GM23338 (cell line): Measurements from ENCODE around the gene CPXM2. TPM values are rescaled to one million over a fixed set of nuclear protein-coding genes. Genes with fewer than 3 reads are reported as not detected.

Experiments used
- ATAC-seq: fragments of 200-7000 bp; cut with Tn5 transposase; 3 replicates; pipeline ENCODE4 v1.9.1; 2020
- DNase-seq: peaks from one replicate; pipeline ENCODE4 v3.0.0-alpha.2; 2015; ENCODE audit warnings: low spot score
- H2AFZ ChIP-seq: fragments of 200-600 bp; sonication (generic); 2 replicates; pipeline ENCODE4 v1.8.0; 2016; ENCODE audit warnings: antibody characterized with exemption, mild to moderate bottlenecking, moderate library complexity
- H3F3A ChIP-seq: fragments of 200-600 bp; sonication (generic); replicated peaks from 2 replicates; pipeline ENCODE4 v1.8.0; 2017; ENCODE audit warnings: antibody characterized with exemption, mixed run types, low read depth
- H3K27ac ChIP-seq: fragments of 200-600 bp; sonication (generic); 2 replicates; pipeline ENCODE4 v1.6.1; 2016; ENCODE audit warnings: low read depth
- H3K27me3 ChIP-seq: fragments of 200-600 bp; sonication (generic); 2 replicates; pipeline ENCODE4 v1.8.0; 2016; ENCODE audit warnings: mild to moderate bottlenecking, mixed run types, moderate library complexity; ENCODE audit not compliant: insufficient read depth
- H3K36me3 ChIP-seq: fragments of 200-600 bp; sonication (generic); 2 replicates; pipeline ENCODE4 v1.8.0; 2016; ENCODE audit warnings: mild to moderate bottlenecking; ENCODE audit not compliant: insufficient read depth
- H3K4me1 ChIP-seq: fragments of 200-600 bp; sonication (generic); 2 replicates; pipeline ENCODE4 v1.8.0; 2016; ENCODE audit warnings: mild to moderate bottlenecking, moderate library complexity; ENCODE audit not compliant: insufficient read depth
- H3K4me2 ChIP-seq: fragments of 200-600 bp; sonication (generic); 2 replicates; pipeline ENCODE4 v1.7.1; 2017; ENCODE audit warnings: mixed run types
- H3K4me3 ChIP-seq: fragments of 200-600 bp; sonication (generic); 2 replicates; pipeline ENCODE4 v1.6.1; 2016; ENCODE audit warnings: mixed run types
- H3K79me2 ChIP-seq: fragments of 200-600 bp; sonication (generic); replicated peaks from 2 replicates; pipeline ENCODE4 v1.8.0; 2017; ENCODE audit warnings: mild to moderate bottlenecking; ENCODE audit not compliant: insufficient read depth
- H3K9me2 ChIP-seq: fragments of 200-600 bp; sonication (generic); 2 replicates; pipeline ENCODE4 v1.8.0; 2017; ENCODE audit not compliant: insufficient read depth
- H4K20me1 ChIP-seq: fragments of 200-600 bp; sonication (generic); replicated peaks from 2 replicates; pipeline ENCODE4 v1.8.0; 2017; ENCODE audit warnings: mild to moderate bottlenecking; ENCODE audit not compliant: insufficient read depth
- H3K27ac Mint-ChIP-seq: 2 replicates; pipeline ENCODE4 v1.8.0; 2020; ENCODE audit warnings: inconsistent platforms, mild to moderate bottlenecking, moderate library complexity, mixed read lengths
- H3K27me3 Mint-ChIP-seq: 3 replicates; pipeline ENCODE4 v1.8.0; 2022; ENCODE audit warnings: low read depth, mild to moderate bottlenecking, moderate library complexity, mixed read lengths, inconsistent platforms; ENCODE audit not compliant: insufficient read depth, poor library complexity
- H3K36me3 Mint-ChIP-seq: 3 replicates; pipeline ENCODE4 v1.8.0; 2021; ENCODE audit warnings: low read depth, mild to moderate bottlenecking, inconsistent platforms, moderate library complexity, mixed read lengths
- H3K4me1 Mint-ChIP-seq: 3 replicates; pipeline ENCODE4 v1.8.0; 2020; ENCODE audit warnings: mild to moderate bottlenecking, inconsistent platforms, mixed read lengths
- H3K4me3 Mint-ChIP-seq: 3 replicates; pipeline ENCODE4 v1.8.0; 2021; ENCODE audit warnings: moderate library complexity, mild to moderate bottlenecking, inconsistent platforms, mixed read lengths
- H3K9me3 Mint-ChIP-seq: 3 replicates; pipeline ENCODE4 v1.8.0; 2020; ENCODE audit warnings: moderate library complexity, mild to moderate bottlenecking, inconsistent platforms, mixed read lengths
- CREB1 ChIP-seq: fragments of 250-450 bp; sonication (Bioruptor Pico); IDR thresholded peaks from 2 replicates; pipeline ENCODE4 v1.5.0; 2020; ENCODE audit warnings: low read depth, mild to moderate bottlenecking, moderate library complexity
- CTCF ChIP-seq, 2 experiments: fragments of 200-600 bp in 1 of 2; sonication (generic) in 1 of 2; conservative IDR thresholded peaks; 2 replicates each; pipeline versions ENCODE4 v1.5.1 to v1.6.1; 2016 to 2017; ENCODE audit warnings: antibody characterized with exemption in 2 of 2, low read depth in 2 of 2, mild to moderate bottlenecking in 2 of 2, moderate library complexity in 1 of 2
- EZH2 ChIP-seq: fragments of 200-600 bp; sonication (generic); IDR thresholded peaks from one replicate; pipeline ENCODE4 v1.8.0; 2017; ENCODE audit warnings: antibody characterized with exemption, mild to moderate bottlenecking, low read depth; ENCODE audit not compliant: unreplicated experiment
- EZH2phosphoT487 ChIP-seq: fragments of 200-600 bp; sonication (generic); IDR thresholded peaks from one replicate; pipeline ENCODE4 v1.8.1; 2018; ENCODE audit warnings: antibody characterized with exemption; ENCODE audit not compliant: unreplicated experiment
- JUNB ChIP-seq: IDR thresholded peaks from one replicate; pipeline ENCODE4 v1.6.1; 2016; ENCODE audit warnings: antibody characterized with exemption; ENCODE audit not compliant: unreplicated experiment
- NANOG ChIP-seq: IDR thresholded peaks from 2 replicates; pipeline ENCODE4 v1.6.1; 2016; ENCODE audit warnings: antibody characterized with exemption, borderline replicate concordance
- POLR2AphosphoS5 ChIP-seq: IDR thresholded peaks from 2 replicates; pipeline ENCODE4 v1.6.1; 2016; ENCODE audit warnings: antibody characterized with exemption, low read depth
- REST ChIP-seq: IDR thresholded peaks from one replicate; pipeline ENCODE4 v1.6.1; 2018; ENCODE audit warnings: antibody characterized with exemption; ENCODE audit not compliant: unreplicated experiment
- STAT1 ChIP-seq: IDR thresholded peaks from one replicate; pipeline ENCODE4 v1.6.1; 2016; ENCODE audit warnings: antibody characterized with exemption; ENCODE audit not compliant: unreplicated experiment
- ZNF114 ChIP-seq: fragments of 250-450 bp; sonication (Bioruptor Pico); IDR thresholded peaks from 2 replicates; pipeline ENCODE4 v1.5.0; 2020; ENCODE audit warnings: mild to moderate bottlenecking, moderate library complexity
- ZNF331 ChIP-seq: fragments of 250-450 bp; sonication (Bioruptor Pico); IDR thresholded peaks from 2 replicates; pipeline ENCODE4 v1.5.0; 2020; ENCODE audit warnings: low read depth, mild to moderate bottlenecking, moderate library complexity
- polyA plus RNA-seq: library from polyadenylated mRNA; unstranded; fragments of >200 nt; fragmentation: Nextera tagmentation; extraction: Ambion mirVana; gene quantifications from 2 replicates; pipeline ENCODE4 v1.2.1, GENCODE V29; 2016
- total RNA-seq: library from RNA; depleted of rRNA; stranded (reverse); fragments of >200 nt; shearing (Covaris generic); gene quantifications from 2 replicates; pipeline ENCODE4 v1.2.3, GENCODE V29; 2014
- TF ChIP-seq, protein P1 (sequence below): fragments of 250-450 bp; sonication (Bioruptor Pico); IDR thresholded peaks from 2 replicates; pipeline ENCODE4 v1.5.0; 2020; ENCODE audit warnings: mild to moderate bottlenecking, moderate library complexity
- TF ChIP-seq, protein P2 (sequence below): IDR thresholded peaks from 2 replicates; pipeline ENCODE4 v1.6.1; 2016; ENCODE audit warnings: antibody characterized with exemption

Gene CPXM2
- total and polyA plus RNA-seq, 2 experiments from 2014 or later: 1.6 to 8.1 TPM

- no peaks in the 10 kb centered on the region for H3K79me2 ChIP-seq
- peaks cover 27% of the 10 kb centered on the region for H3K36me3 Mint-ChIP-seq
- no peak overlapping the region for H3K27ac Mint-ChIP-seq
- H4K20me1 ChIP-seq: no peaks in the 10 kb centered on the region
- TF ChIP-seq EZH2phosphoT487: no peak
- TF ChIP-seq CREB1: no peak
- TF ChIP-seq, protein P1, sequence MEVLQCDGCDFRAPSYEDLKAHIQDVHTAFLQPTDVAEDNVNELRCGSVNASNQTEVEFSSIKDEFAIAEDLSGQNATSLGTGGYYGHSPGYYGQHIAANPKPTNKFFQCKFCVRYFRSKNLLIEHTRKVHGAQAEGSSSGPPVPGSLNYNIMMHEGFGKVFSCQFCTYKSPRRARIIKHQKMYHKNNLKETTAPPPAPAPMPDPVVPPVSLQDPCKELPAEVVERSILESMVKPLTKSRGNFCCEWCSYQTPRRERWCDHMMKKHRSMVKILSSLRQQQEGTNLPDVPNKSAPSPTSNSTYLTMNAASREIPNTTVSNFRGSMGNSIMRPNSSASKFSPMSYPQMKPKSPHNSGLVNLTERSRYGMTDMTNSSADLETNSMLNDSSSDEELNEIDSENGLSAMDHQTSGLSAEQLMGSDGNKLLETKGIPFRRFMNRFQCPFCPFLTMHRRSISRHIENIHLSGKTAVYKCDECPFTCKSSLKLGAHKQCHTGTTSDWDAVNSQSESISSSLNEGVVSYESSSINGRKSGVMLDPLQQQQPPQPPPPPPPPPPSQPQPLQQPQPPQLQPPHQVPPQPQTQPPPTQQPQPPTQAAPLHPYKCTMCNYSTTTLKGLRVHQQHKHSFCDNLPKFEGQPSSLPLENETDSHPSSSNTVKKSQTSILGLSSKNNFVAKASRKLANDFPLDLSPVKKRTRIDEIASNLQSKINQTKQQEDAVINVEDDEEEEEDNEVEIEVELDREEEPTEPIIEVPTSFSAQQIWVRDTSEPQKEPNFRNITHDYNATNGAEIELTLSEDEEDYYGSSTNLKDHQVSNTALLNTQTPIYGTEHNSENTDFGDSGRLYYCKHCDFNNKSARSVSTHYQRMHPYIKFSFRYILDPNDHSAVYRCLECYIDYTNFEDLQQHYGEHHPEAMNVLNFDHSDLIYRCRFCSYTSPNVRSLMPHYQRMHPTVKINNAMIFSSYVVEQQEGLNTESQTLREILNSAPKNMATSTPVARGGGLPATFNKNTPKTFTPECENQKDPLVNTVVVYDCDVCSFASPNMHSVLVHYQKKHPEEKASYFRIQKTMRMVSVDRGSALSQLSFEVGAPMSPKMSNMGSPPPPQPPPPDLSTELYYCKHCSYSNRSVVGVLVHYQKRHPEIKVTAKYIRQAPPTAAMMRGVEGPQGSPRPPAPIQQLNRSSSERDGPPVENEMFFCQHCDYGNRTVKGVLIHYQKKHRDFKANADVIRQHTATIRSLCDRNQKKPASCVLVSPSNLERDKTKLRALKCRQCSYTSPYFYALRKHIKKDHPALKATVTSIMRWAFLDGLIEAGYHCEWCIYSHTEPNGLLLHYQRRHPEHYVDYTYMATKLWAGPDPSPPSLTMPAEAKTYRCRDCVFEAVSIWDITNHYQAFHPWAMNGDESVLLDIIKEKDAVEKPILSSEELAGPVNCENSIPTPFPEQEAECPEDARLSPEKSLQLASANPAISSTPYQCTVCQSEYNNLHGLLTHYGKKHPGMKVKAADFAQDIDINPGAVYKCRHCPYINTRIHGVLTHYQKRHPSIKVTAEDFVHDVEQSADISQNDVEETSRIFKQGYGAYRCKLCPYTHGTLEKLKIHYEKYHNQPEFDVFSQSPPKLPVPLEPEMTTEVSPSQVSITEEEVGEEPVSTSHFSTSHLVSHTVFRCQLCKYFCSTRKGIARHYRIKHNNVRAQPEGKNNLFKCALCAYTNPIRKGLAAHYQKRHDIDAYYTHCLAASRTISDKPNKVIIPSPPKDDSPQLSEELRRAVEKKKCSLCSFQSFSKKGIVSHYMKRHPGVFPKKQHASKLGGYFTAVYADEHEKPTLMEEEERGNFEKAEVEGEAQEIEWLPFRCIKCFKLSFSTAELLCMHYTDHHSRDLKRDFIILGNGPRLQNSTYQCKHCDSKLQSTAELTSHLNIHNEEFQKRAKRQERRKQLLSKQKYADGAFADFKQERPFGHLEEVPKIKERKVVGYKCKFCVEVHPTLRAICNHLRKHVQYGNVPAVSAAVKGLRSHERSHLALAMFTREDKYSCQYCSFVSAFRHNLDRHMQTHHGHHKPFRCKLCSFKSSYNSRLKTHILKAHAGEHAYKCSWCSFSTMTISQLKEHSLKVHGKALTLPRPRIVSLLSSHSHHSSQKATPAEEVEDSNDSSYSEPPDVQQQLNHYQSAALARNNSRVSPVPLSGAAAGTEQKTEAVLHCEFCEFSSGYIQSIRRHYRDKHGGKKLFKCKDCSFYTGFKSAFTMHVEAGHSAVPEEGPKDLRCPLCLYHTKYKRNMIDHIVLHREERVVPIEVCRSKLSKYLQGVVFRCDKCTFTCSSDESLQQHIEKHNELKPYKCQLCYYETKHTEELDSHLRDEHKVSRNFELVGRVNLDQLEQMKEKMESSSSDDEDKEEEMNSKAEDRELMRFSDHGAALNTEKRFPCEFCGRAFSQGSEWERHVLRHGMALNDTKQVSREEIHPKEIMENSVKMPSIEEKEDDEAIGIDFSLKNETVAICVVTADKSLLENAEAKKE: no peak
- TF ChIP-seq ZNF331: no peak
- TF ChIP-seq REST: no peak
- no peak for TF ChIP-seq POLR2AphosphoS5
- TF ChIP-seq NANOG: no peak
- no peak for TF ChIP-seq EZH2
- TF ChIP-seq JUNB: no peak
- no peak for TF ChIP-seq STAT1
- TF ChIP-seq ZNF114: no peak
- TF ChIP-seq, protein P2, sequence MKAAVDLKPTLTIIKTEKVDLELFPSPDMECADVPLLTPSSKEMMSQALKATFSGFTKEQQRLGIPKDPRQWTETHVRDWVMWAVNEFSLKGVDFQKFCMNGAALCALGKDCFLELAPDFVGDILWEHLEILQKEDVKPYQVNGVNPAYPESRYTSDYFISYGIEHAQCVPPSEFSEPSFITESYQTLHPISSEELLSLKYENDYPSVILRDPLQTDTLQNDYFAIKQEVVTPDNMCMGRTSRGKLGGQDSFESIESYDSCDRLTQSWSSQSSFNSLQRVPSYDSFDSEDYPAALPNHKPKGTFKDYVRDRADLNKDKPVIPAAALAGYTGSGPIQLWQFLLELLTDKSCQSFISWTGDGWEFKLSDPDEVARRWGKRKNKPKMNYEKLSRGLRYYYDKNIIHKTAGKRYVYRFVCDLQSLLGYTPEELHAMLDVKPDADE: no peak
- TF ChIP-seq CTCF (conservative IDR thresholded peaks at IDR 0.05; ENCODE audit: low read depth in 2 of 2): no peak
- H3K27me3 Mint-ChIP-seq: peaks cover 1% of the 10 kb centered on the region
- DNase-seq: no peak
- H3K9me3 Mint-ChIP-seq: peaks cover 19% of the 10 kb centered on the region
- H2AFZ ChIP-seq: no peak overlapping the region
- no peak overlapping the region for H3K4me3 Mint-ChIP-seq
- peaks cover 26% of the 10 kb centered on the region for H3K4me1 Mint-ChIP-seq
- H3K27me3 ChIP-seq: no peaks in the 10 kb centered on the region
- H3K4me3 ChIP-seq: no peak overlapping the region
- H3K36me3 ChIP-seq: no peaks in the 10 kb centered on the region
- no peak overlapping the region for H3K4me2 ChIP-seq
- no peak overlapping the region for H3K27ac ChIP-seq
- no peaks in the 10 kb centered on the region for H3K9me2 ChIP-seq
- H3F3A ChIP-seq: no peaks in the 10 kb centered on the region
- no peak for ATAC-seq
- H3K4me1 ChIP-seq: peaks cover 20% of the 10 kb centered on the region
Measured at GRCh38 chr10:123842692-123843385, 48.8 kb downstream of the CPXM2 start.
